H1 (cell line): ENCODE results near the gene ARHGEF16. TPM values are rescaled to one million over a fixed set of nuclear protein-coding genes. Genes with fewer than 3 reads are reported as not detected.

Source experiments
- BRCA1 ChIP-seq: IDR thresholded peaks from 2 replicates; pipeline ENCODE4 v1.6.1; 2012; ENCODE audit warnings: low read depth, low read length, improper control_type of control experiment
- CBX8 ChIP-seq: fragments of 300-800, 300-1000 bp; sonication (generic); IDR thresholded peaks from 2 replicates; pipeline ENCODE4 v1.7.1; 2016; ENCODE audit warnings: low read depth, low read length, borderline replicate concordance
- CHD2 ChIP-seq: IDR thresholded peaks from 2 replicates; pipeline ENCODE4 v1.6.1; 2012; ENCODE audit warnings: low read length, improper control_type of control experiment
- CREB1 ChIP-seq: IDR thresholded peaks from 2 replicates; pipeline ENCODE4 v1.6.1; 2012; ENCODE audit warnings: inconsistent platforms
- CTBP2 ChIP-seq: IDR thresholded peaks from 2 replicates; pipeline ENCODE4 v1.7.0; 2011; ENCODE audit warnings: borderline replicate concordance, mild to moderate bottlenecking, moderate library complexity, mixed read lengths, low read length; ENCODE audit not compliant: insufficient read depth, insufficient read length
- KDM5A ChIP-seq: fragments of 200-600 bp; IDR thresholded peaks from 2 replicates; pipeline ENCODE4 v1.7.1; 2012; ENCODE audit warnings: mild to moderate bottlenecking, low read length, inconsistent platforms, mixed read lengths
- SP2 ChIP-seq: IDR thresholded peaks from 2 replicates; pipeline ENCODE4 v1.6.1; 2012; ENCODE audit warnings: mild to moderate bottlenecking, low read length, inconsistent platforms
- TAF1 ChIP-seq: IDR thresholded peaks from 2 replicates; pipeline ENCODE4 v1.6.1; 2011; ENCODE audit warnings: mild to moderate bottlenecking, low read depth, low read length
- TCF12 ChIP-seq: IDR thresholded peaks from 2 replicates; pipeline ENCODE4 v1.6.1; 2011; ENCODE audit warnings: low read depth, mild to moderate bottlenecking, low read length
- polyA plus RNA-seq, 7 experiments: library from polyadenylated mRNA; depleted of rRNA in 3 of 7; stranded (reverse) in 5 of 7; unstranded in 2 of 7; fragments of >200 nt in 5 of 7; fragments of 200-250 nt in 2 of 7; gene quantifications; 1 replicate in 5 of 7; 2 replicates in 1 of 7; 4 replicates in 1 of 7; pipeline versions ENCODE4 v1.2.1 to v1.2.3, GENCODE V29; 2011 to 2013; ENCODE audit warnings: missing spikeins in 2 of 7, mixed read lengths in 2 of 7
- total RNA-seq: library from RNA; stranded (reverse); fragmentation: NEBNext Ultra II Directional; extraction: Animal tissue kit (Norgen Biotek cat#: 25700); gene quantifications from 2 replicates; pipeline ENCODE4 v1.2.1, GENCODE V29; 2021
- TF ChIP-seq, protein P1 (sequence below), 3 experiments: IDR thresholded peaks; 1 replicate in 2 of 3; 2 replicates in 1 of 3; pipeline versions ENCODE4 v1.5.1 to v1.6.1; 2011; ENCODE audit warnings: low read length in 3 of 3, mild to moderate bottlenecking in 3 of 3, inconsistent platforms in 2 of 3, low read depth in 1 of 3, moderate library complexity in 1 of 3; ENCODE audit not compliant: insufficient read depth in 1 of 3; ENCODE audit errors: control extremely low read depth in 1 of 3

The ARHGEF16 gene
- total and polyA plus RNA-seq, 2 of the 8 experiments (the other 6 are each of a cell fraction or from before 2014, with no cell fraction given), result 18.3 to 20.7 TPM

DNA sequence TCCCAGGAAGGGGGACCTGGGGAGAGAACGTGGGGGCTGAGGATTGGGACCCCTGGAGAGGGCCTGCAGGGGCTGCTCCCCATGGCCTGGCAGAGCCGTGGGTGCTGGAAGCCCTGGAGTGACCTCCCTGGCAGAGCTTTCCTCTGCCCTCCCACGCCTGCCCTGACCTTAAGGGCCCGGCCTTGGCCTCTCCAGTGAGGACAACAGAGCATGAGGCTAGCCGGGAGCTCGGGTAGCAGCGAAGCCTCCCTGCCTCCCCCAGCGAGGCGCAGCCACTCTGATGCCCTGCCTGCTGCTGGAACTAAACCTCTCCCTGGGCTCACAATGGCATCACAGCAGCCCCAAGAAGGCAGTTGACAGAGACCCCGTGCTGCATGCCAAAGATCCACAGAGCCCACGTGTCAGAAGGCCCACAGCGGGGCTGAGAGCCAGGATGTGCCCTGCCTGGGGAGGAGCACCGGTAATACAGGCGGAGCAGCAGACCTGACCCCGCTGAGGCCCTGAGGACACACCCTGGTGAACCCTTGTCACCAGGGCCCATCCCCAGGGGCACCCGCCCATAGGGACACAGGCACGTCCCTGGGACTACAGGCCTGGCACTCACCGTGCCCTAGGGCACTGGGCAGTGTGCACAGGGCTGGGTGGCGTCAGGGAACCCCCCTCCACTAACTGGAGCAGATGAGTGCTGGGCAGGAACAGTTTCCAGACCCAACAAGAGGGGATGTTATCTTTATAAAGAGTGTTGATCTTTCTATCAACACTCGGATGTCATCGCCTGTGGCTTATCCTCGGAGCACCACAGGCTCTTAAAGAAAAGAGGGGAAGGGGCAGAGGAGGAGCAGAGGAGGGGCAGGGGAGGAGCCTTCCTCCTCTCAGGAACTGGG is 48.4 kb downstream of the ARHGEF16 start (continued):
- TF ChIP-seq, protein P1, sequence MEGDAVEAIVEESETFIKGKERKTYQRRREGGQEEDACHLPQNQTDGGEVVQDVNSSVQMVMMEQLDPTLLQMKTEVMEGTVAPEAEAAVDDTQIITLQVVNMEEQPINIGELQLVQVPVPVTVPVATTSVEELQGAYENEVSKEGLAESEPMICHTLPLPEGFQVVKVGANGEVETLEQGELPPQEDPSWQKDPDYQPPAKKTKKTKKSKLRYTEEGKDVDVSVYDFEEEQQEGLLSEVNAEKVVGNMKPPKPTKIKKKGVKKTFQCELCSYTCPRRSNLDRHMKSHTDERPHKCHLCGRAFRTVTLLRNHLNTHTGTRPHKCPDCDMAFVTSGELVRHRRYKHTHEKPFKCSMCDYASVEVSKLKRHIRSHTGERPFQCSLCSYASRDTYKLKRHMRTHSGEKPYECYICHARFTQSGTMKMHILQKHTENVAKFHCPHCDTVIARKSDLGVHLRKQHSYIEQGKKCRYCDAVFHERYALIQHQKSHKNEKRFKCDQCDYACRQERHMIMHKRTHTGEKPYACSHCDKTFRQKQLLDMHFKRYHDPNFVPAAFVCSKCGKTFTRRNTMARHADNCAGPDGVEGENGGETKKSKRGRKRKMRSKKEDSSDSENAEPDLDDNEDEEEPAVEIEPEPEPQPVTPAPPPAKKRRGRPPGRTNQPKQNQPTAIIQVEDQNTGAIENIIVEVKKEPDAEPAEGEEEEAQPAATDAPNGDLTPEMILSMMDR (IDR thresholded peaks at IDR 0.05; ENCODE audit: control extremely low read depth in 1 of 3, insufficient read depth in 1 of 3, low read depth in 1 of 3, low read length in 3 of 3), result no peak
- TF ChIP-seq TAF1, result no peak
- no peak for TF ChIP-seq CREB1
- TF ChIP-seq CHD2, result no peak
- TF ChIP-seq TCF12, result no peak
- TF ChIP-seq CBX8, result no peak
- no peak for TF ChIP-seq KDM5A
- TF ChIP-seq CTBP2, result no peak
- no peak for TF ChIP-seq BRCA1
- no peak for TF ChIP-seq SP2
- TF ChIP-seq, all 59 proteins: peak for 0
